Endothelial cell of umbilical vein (primary cell): ENCODE results near the gene SHISA9.

Source experiments
- POLR2A ChIP-seq: IDR thresholded peaks from 2 replicates; pipeline ENCODE4 v1.6.1; 2012; ENCODE audit warnings: low read depth, mild to moderate bottlenecking, control low read depth, low read length
- POLR2AphosphoS5 ChIP-seq: IDR thresholded peaks from 2 replicates; pipeline ENCODE4 v1.6.1; 2012; ENCODE audit warnings: low read depth, mild to moderate bottlenecking, control low read depth, low read length, moderate library complexity; ENCODE audit not compliant: insufficient read depth
- TF ChIP-seq, protein P1 (sequence below), 2 donors: IDR thresholded peaks; 1 replicate in 1 of 2; 2 replicates in 1 of 2; pipeline ENCODE4 v1.5.1; 2011; ENCODE audit warnings: low read length in 2 of 2, mild to moderate bottlenecking in 2 of 2, moderate library complexity in 2 of 2, control low read depth in 1 of 2, inconsistent platforms in 1 of 2, low read depth in 1 of 2; ENCODE audit not compliant: insufficient read depth in 1 of 2; ENCODE audit errors: extremely low read depth in 1 of 2
- TF ChIP-seq, protein P2 (sequence below): IDR thresholded peaks from 2 replicates; pipeline ENCODE4 v1.6.1; 2011; ENCODE audit not compliant: insufficient read depth, insufficient read length

DNA sequence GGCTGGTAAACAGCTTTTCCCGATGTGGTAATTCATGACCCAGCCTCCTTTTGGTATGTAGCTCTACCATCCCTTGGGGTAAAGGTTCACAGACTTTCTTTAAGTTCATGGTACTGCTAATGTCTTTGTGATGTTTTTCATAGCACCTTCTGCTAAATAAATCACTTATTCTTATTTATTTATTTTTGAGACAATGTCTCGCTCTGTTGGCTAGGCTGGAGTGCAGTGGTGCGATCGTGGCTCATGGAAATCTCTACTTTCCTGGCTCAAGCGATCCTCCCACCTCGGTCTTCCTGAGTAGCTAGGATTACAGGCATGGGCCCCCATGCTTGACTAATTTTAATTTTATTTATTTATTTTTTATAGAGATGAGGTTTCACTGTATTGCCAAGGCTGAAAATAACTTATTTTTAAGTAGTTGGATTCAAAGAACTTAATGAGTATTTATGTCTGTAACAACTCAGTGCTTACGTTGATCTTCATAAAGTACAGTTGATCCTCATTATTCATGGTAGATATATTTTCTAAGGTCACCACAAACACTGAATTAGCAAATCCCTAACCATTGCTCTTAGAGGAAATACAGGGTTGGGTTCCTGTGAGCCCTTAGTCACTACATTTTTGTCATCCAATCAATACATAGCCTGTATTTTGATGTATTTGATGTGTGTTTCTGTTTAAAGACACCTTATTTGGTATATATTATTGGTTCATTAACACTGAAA lies 97.1 kb downstream of the SHISA9 start:
- TF ChIP-seq, protein P1, sequence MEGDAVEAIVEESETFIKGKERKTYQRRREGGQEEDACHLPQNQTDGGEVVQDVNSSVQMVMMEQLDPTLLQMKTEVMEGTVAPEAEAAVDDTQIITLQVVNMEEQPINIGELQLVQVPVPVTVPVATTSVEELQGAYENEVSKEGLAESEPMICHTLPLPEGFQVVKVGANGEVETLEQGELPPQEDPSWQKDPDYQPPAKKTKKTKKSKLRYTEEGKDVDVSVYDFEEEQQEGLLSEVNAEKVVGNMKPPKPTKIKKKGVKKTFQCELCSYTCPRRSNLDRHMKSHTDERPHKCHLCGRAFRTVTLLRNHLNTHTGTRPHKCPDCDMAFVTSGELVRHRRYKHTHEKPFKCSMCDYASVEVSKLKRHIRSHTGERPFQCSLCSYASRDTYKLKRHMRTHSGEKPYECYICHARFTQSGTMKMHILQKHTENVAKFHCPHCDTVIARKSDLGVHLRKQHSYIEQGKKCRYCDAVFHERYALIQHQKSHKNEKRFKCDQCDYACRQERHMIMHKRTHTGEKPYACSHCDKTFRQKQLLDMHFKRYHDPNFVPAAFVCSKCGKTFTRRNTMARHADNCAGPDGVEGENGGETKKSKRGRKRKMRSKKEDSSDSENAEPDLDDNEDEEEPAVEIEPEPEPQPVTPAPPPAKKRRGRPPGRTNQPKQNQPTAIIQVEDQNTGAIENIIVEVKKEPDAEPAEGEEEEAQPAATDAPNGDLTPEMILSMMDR (IDR thresholded peaks at IDR 0.05; ENCODE audit: extremely low read depth in 1 of 2, insufficient read depth in 1 of 2, low read depth in 1 of 2, low read length in 2 of 2), result no peak
- TF ChIP-seq POLR2A, result no peak
- TF ChIP-seq, protein P2, sequence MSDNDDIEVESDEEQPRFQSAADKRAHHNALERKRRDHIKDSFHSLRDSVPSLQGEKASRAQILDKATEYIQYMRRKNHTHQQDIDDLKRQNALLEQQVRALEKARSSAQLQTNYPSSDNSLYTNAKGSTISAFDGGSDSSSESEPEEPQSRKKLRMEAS, result no peak
- no peak for TF ChIP-seq POLR2AphosphoS5
